Measurements from ENCODE around the gene COL4A1.

- TF ChIP-seq EP300 (IDR thresholded peaks at IDR 0.05; ENCODE audit: borderline replicate concordance) (no peak), MAX (IDR thresholded peaks at IDR 0.05) (no peak), CREB1 (IDR thresholded peaks at IDR 0.05; ENCODE audit: low read depth) (no peak), USF1 (IDR thresholded peaks at IDR 0.05) (no peak), EGR1 (IDR thresholded peaks at IDR 0.05) (no peak)
Measured at GRCh38 chr13:110326263-110326904, 19.4 kb upstream of the COL4A1 start.

All from Ishikawa (cell line).